HepG2 (cell line): ENCODE measurements around the gene SERPINE2. TPM values are rescaled to one million over a fixed set of nuclear protein-coding genes. Genes with fewer than 3 reads are reported as not detected.

Source experiments
- ATAC-seq: fragments of 200-7000 bp; cut with Tn5 transposase; 3 replicates; pipeline ENCODE4 v1.9.1; 2020; ENCODE audit warnings: mild to moderate bottlenecking, moderate library complexity
- BruUV-seq: library from RNA; stranded (reverse); fragments of 400-500 nt; replicated peaks from 2 replicates; lab custom pipeline; 2021; lab: Mats Ljungman, UMichigan
- CTCF ChIA-PET: fragments of 300-600 bp; formaldehyde crosslinking; extraction: SDS; loops from one replicate; lab custom pipeline; 2021; ENCODE audit warnings: low total read pairs, inconsistent platforms, low intra/inter-chr PET ratio; lab: Yijun Ruan, JAX
- POLR2A ChIA-PET: fragments of 350-600 bp; sonication (Branson Sonifier 250); formaldehyde crosslinking; loops from one replicate; lab custom pipeline; 2020; ENCODE audit warnings: antibody characterized with exemption, inconsistent platforms; lab: Yijun Ruan, JAX
- DNase-seq: peaks from one replicate; pipeline ENCODE4 v3.0.0-alpha.2; 2015; ENCODE audit warnings: low spot score
- FAIRE-seq: peaks from 3 replicates; lab custom pipeline; 2011; peaks lifted over from hg19 to GRCh38; lab: Jason Lieb, UNC
- H2AFZ ChIP-seq: one replicate; pipeline ENCODE4 v1.6.1; 2011; ENCODE audit warnings: low read length, inconsistent platforms
- H3K27ac ChIP-seq: fragments of 300-600 bp; 3 replicates; pipeline ENCODE4 v1.8.0; 2011; ENCODE audit warnings: mixed run types, mild to moderate bottlenecking, mixed read lengths, low read length, inconsistent platforms; ENCODE audit not compliant: insufficient read depth; ENCODE audit errors: extremely low read length
- H3K27me3 ChIP-seq, 2 experiments: fragments of 200-600 bp in 1 of 2; 2 replicates in 1 of 2; 3 replicates in 1 of 2; pipeline versions ENCODE4 v1.6.0 to v1.8.0; 2011; ENCODE audit warnings: low read length in 2 of 2, mild to moderate bottlenecking in 2 of 2, moderate library complexity in 2 of 2, inconsistent platforms in 1 of 2; ENCODE audit not compliant: insufficient read depth in 2 of 2, control insufficient read depth in 1 of 2
- H3K36me3 ChIP-seq, 2 experiments: fragments of 200-600 bp in 1 of 2; replicated peaks in 1 of 2; 2 replicates in 1 of 2; 3 replicates in 1 of 2; pipeline versions ENCODE4 v1.5.1 to v1.8.0; 2011; ENCODE audit warnings: low read length in 2 of 2, inconsistent platforms in 1 of 2; ENCODE audit not compliant: insufficient read depth in 2 of 2, control insufficient read depth in 1 of 2
- H3K4me1 ChIP-seq: 2 replicates; pipeline ENCODE4 v1.5.1; 2012; ENCODE audit warnings: low read length, inconsistent platforms; ENCODE audit not compliant: insufficient read depth
- H3K4me2 ChIP-seq: 2 replicates; pipeline ENCODE4 v1.6.0; 2011; ENCODE audit warnings: low read depth, low read length, inconsistent platforms
- H3K4me3 ChIP-seq, 3 experiments: fragments of 200-600 bp in 1 of 3; sonication (generic), shearing (Covaris generic) in 1 of 3; replicated peaks in 1 of 3; 2 replicates each; pipeline ENCODE4 v1.5.1; 2011 to 2016; ENCODE audit warnings: low read length in 3 of 3, inconsistent platforms in 2 of 3, low read depth in 2 of 3, mild to moderate bottlenecking in 2 of 3, control low read depth in 1 of 3, mixed read lengths in 1 of 3; ENCODE audit not compliant: insufficient read depth in 1 of 3
- H3K79me2 ChIP-seq: one replicate; pipeline ENCODE4 v1.6.1; 2011; ENCODE audit warnings: low read length, inconsistent platforms; ENCODE audit not compliant: insufficient read depth
- H3K9ac ChIP-seq: 2 replicates; pipeline ENCODE4 v1.6.0; 2011; ENCODE audit warnings: mild to moderate bottlenecking, low read depth, low read length, inconsistent platforms; ENCODE audit not compliant: insufficient read depth
- H3K9me3 ChIP-seq: 2 replicates; pipeline ENCODE4 v1.5.1; 2012; ENCODE audit warnings: mild to moderate bottlenecking, low read length
- H4K20me1 ChIP-seq: 2 replicates; pipeline ENCODE4 v1.6.0; 2011; ENCODE audit warnings: inconsistent platforms, mild to moderate bottlenecking, low read length, moderate library complexity; ENCODE audit not compliant: insufficient read depth
- LCORL ChIP-seq, 2 experiments: fragments of 450-650 bp in 1 of 2; sonication (generic) in 1 of 2; formaldehyde crosslinking in 1 of 2; IDR thresholded peaks; 2 replicates each; pipeline versions ENCODE4 v1.5.0 to v1.6.1; 2017 to 2020; ENCODE audit warnings: antibody characterized with exemption in 1 of 2, missing genetic modification reagents in 1 of 2
- NFIC ChIP-seq: IDR thresholded peaks from 2 replicates; pipeline ENCODE4 v1.6.1; 2012; ENCODE audit warnings: mild to moderate bottlenecking, low read length, inconsistent platforms
- PHF5A ChIP-seq: IDR thresholded peaks from one replicate; pipeline ENCODE4 v1.6.1; 2018; ENCODE audit warnings: low read depth, missing genetic modification reagents; ENCODE audit not compliant: unreplicated experiment
- ZBTB8A ChIP-seq: sonication (generic); formaldehyde crosslinking; IDR thresholded peaks from 2 replicates; pipeline ENCODE4 v1.4.0; 2020; ENCODE audit warnings: mild to moderate bottlenecking, low read depth, missing genetic modification reagents, borderline replicate concordance
- ZKSCAN8 ChIP-seq: IDR thresholded peaks from 2 replicates; pipeline ENCODE4 v1.6.1; 2016; ENCODE audit warnings: borderline replicate concordance, missing genetic modification reagents, missing compliant biosample characterization
- ZNF274 ChIP-seq: sonication (generic); formaldehyde crosslinking; IDR thresholded peaks from 2 replicates; pipeline ENCODE4 v1.5.1; 2020; ENCODE audit warnings: mild to moderate bottlenecking, missing genetic modification reagents
- ZNF354B ChIP-seq: sonication (generic); formaldehyde crosslinking; IDR thresholded peaks from 2 replicates; pipeline ENCODE4 v1.8.0; 2022; ENCODE audit warnings: mild to moderate bottlenecking, missing genetic modification reagents
- ZNF367 ChIP-seq: sonication (generic); formaldehyde crosslinking; IDR thresholded peaks from 2 replicates; pipeline ENCODE4 v1.4.0; 2020; ENCODE audit warnings: missing genetic modification reagents, borderline replicate concordance
- ZNF644 ChIP-seq: IDR thresholded peaks from 2 replicates; pipeline ENCODE4 v1.6.1; 2016; ENCODE audit warnings: low read depth
- ZNF737 ChIP-seq: sonication (generic); formaldehyde crosslinking; IDR thresholded peaks from 2 replicates; pipeline ENCODE4 v1.5.0; 2020; ENCODE audit warnings: missing genetic modification reagents, mild to moderate bottlenecking, borderline replicate concordance
- WGBS: methylation state at CpG from one replicate; pipeline ENCODE4 v1.1.6; 2017; ENCODE audit warnings: low lambda C conversion rate; 5-methylcytosine and 5-hydroxymethylcytosine counted together
- in situ Hi-C: cut with HindIII; loops from 2 replicates; pipeline ENCODE4 v1.10.0; 2017; ENCODE audit warnings: low pct_unique_long_range_greater_than_20kb; ENCODE audit not compliant: extremely low pct_ligation_motif_present
- intact Hi-C: fragments of 100-400 bp; cut with micrococcal nuclease; formaldehyde crosslinking; loops from one replicate; pipeline ENCODE4 v1.10.0; 2022; ENCODE audit not compliant: unreplicated experiment
- polyA plus RNA-seq, 8 experiments: library from polyadenylated mRNA; depleted of rRNA in 3 of 8; stranded (reverse) in 7 of 8; unstranded in 1 of 8; fragments of >200 nt; fragmentation: Illumina TruSeq in 4 of 8; extraction: Trizol in 4 of 8; gene quantifications; 2 replicates each; pipeline versions ENCODE4 v1.2.1 to v1.2.3, GENCODE V29; 2011 to 2016; ENCODE audit warnings: low read depth in 4 of 8, missing spikeins in 1 of 8, mixed read lengths in 1 of 8; ENCODE audit not compliant: insufficient read depth in 1 of 8
- total RNA-seq, 5 experiments: library from RNA; depleted of rRNA; stranded (reverse); fragments of >200 nt; fragmentation: Illumina TruSeq; extraction: Trizol; gene quantifications; 2 replicates each; pipeline ENCODE4 v1.2.3, GENCODE V29; 2016; ENCODE audit warnings: low read depth in 1 of 5
- TF ChIP-seq, protein P1 (sequence below): sonication (generic); formaldehyde crosslinking; IDR thresholded peaks from 2 replicates; pipeline ENCODE4 v1.4.0; 2020; ENCODE audit warnings: missing genetic modification reagents, mild to moderate bottlenecking, borderline replicate concordance
- TF ChIP-seq, protein P2 (sequence below): sonication (generic); formaldehyde crosslinking; IDR thresholded peaks from 2 replicates; pipeline ENCODE4 v1.5.1; 2020; ENCODE audit warnings: mild to moderate bottlenecking, moderate library complexity, missing genetic modification reagents

SERPINE2 gene
- total and polyA plus RNA-seq, 2 of the 13 experiments (the other 11 are each of a cell fraction or from before 2014, with no cell fraction given): 7.9 to 18.1 TPM

GRCh38 chr2:224060783-224061482 is 21.8 kb upstream of the SERPINE2 start:
- Histone ChIP-seq H3K27ac (no peak overlapping the region), H3K9ac (no peak overlapping the region), H3K9me3 (no peaks in the 10 kb centered on the region), H3K27me3 (peaks cover 0 to 18% of the 10 kb centered on the region in 2 experiments; a peak in 2 of 5 replicates), H3K79me2 (no peaks in the 10 kb centered on the region), H2AFZ (no peak overlapping the region), H3K4me2 (no peak overlapping the region), H3K4me3 (no peak overlapping the region), H3K4me1 (0 out of 2 replicates have a peak, but pooled peaks cover 5% of the 10 kb centered on the region), H4K20me1 (no peaks in the 10 kb centered on the region), H3K36me3 (no peaks in the 10 kb centered on the region)
- intact Hi-C loops (no loop called here), in situ Hi-C loops (no loop called here)
- CTCF ChIA-PET: no interaction called here
- WGBS: 23% methylated on average over 2 of the region's 2 CpGs
- ATAC-seq (no peak), DNase-seq (no peak), FAIRE-seq (no peak)
- BruUV-seq: no TSS peak
- POLR2A ChIA-PET: no interaction called here
- TF ChIP-seq ZNF354B (no peak), ZNF644 (CRISPR knock-in tag) (no peak), ZNF274 (CRISPR knock-in tag) (no peak), NFIC (no peak), ZNF367 (CRISPR knock-in tag) (no peak), ZNF737 (no peak), ZKSCAN8 (CRISPR knock-in tag) (no peak), ZBTB8A (CRISPR knock-in tag) (no peak), LCORL (IDR thresholded peaks at IDR 0.05) (no peak), LCORL (CRISPR knock-in tag; IDR thresholded peaks at IDR 0.05) (no peak), PHF5A (CRISPR knock-in tag) (no peak)
- TF ChIP-seq, protein P1, sequence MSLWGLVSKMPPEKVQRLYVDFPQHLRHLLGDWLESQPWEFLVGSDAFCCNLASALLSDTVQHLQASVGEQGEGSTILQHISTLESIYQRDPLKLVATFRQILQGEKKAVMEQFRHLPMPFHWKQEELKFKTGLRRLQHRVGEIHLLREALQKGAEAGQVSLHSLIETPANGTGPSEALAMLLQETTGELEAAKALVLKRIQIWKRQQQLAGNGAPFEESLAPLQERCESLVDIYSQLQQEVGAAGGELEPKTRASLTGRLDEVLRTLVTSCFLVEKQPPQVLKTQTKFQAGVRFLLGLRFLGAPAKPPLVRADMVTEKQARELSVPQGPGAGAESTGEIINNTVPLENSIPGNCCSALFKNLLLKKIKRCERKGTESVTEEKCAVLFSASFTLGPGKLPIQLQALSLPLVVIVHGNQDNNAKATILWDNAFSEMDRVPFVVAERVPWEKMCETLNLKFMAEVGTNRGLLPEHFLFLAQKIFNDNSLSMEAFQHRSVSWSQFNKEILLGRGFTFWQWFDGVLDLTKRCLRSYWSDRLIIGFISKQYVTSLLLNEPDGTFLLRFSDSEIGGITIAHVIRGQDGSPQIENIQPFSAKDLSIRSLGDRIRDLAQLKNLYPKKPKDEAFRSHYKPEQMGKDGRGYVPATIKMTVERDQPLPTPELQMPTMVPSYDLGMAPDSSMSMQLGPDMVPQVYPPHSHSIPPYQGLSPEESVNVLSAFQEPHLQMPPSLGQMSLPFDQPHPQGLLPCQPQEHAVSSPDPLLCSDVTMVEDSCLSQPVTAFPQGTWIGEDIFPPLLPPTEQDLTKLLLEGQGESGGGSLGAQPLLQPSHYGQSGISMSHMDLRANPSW (CRISPR knock-in tag): no peak
- TF ChIP-seq, protein P2, sequence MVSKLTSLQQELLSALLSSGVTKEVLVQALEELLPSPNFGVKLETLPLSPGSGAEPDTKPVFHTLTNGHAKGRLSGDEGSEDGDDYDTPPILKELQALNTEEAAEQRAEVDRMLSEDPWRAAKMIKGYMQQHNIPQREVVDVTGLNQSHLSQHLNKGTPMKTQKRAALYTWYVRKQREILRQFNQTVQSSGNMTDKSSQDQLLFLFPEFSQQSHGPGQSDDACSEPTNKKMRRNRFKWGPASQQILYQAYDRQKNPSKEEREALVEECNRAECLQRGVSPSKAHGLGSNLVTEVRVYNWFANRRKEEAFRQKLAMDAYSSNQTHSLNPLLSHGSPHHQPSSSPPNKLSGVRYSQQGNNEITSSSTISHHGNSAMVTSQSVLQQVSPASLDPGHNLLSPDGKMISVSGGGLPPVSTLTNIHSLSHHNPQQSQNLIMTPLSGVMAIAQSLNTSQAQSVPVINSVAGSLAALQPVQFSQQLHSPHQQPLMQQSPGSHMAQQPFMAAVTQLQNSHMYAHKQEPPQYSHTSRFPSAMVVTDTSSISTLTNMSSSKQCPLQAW: no peak
